Measurements from ENCODE around the gene PF4V1. TPM values are rescaled to one million over a fixed set of nuclear protein-coding genes. Genes with fewer than 3 reads are reported as not detected.

Gene PF4V1, protein sequence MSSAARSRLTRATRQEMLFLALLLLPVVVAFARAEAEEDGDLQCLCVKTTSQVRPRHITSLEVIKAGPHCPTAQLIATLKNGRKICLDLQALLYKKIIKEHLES
- 0.40 TPM in 1 of 2 replicates, not detected in the other for total RNA-seq

DNA sequence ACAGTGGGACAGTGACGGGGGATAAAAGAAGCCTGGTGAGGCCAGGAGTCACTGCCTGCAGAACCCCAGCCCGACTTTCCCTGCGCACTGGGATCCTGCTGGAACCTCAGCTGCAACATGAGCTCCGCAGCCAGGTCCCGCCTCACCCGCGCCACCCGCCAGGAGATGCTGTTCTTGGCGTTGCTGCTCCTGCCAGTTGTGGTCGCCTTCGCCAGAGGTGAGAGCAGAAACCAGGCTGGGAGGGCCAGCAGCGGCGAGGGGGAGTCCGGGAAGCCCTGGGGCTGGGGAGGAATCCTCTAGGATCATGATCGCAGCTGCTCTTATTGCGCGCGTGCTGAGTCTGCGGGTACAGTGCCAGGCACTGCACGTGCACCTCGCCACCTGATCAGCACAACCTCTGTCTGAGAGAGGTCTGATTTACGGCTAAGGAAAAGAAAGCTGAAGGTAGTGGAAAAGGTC is at the start of gene PF4V1:
Gene PF4V1 (plus strand): TSS at position 51 of the 459 bp plus-strand sequence. CDS start 67 bp downstream, at position 118.

DNA sequence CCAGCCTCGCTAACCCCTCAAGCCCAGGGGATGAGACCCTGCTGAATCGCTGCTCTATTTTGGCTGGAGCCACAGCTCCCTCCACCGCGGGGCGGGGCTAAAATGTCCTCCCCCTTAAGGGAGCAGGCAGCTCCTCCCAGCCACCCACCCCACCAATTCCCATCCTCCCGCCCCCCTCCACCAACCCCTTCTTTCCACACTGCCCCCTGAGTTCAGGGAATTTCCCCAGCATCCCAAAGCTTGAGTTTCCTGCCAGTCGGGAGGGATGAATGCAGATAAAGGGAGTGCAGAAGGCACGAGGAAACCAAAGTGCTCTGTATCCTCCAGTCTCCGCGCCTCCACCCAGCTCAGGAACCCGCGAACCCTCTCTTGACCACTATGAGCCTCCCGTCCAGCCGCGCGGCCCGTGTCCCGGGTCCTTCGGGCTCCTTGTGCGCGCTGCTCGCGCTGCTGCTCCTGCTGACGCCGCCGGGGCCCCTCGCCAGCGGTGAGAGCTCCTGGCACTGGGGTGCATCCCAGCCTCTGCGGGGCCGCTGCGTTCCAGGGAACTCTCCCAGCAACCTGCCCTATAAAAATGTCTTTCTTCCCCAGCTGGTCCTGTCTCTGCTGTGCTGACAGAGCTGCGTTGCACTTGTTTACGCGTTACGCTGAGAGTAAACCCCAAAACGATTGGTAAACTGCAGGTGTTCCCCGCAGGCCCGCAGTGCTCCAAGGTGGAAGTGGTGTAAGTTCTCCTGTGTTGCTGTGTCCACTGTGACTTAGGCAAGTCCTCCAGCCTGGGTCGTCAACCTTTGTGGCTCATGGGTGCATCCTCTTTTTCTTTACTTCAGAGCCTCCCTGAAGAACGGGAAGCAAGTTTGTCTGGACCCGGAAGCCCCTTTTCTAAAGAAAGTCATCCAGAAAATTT is 16.5 kb upstream of the PF4V1 start, which contains the start of gene CXCL6:
Gene CXCL6 (plus strand): TSS at position 306 of the 907 bp plus-strand sequence. CDS start 73 bp downstream, at position 379.

DNA sequence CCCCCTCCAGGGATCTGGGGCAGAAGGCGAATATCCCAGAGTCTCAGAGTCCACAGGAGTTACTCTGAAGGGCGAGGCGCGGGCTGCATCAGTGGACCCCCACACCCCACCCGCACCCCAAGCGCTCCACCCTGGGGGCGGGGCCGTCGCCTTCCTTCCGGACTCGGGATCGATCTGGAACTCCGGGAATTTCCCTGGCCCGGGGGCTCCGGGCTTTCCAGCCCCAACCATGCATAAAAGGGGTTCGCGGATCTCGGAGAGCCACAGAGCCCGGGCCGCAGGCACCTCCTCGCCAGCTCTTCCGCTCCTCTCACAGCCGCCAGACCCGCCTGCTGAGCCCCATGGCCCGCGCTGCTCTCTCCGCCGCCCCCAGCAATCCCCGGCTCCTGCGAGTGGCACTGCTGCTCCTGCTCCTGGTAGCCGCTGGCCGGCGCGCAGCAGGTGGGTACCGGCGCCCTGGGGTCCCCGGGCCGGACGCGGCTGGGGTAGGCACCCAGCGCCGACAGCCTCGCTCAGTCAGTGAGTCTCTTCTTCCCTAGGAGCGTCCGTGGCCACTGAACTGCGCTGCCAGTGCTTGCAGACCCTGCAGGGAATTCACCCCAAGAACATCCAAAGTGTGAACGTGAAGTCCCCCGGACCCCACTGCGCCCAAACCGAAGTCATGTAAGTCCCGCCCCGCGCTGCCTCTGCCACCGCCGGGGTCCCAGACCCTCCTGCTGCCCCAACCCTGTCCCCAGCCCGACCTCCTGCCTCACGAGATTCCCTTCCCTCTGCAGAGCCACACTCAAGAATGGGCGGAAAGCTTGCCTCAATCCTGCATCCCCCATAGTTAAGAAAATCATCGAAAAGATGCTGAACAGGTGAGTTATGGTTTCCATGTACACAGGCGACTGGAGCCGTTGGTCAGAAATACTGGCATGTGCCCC is 16.3 kb downstream of the PF4V1 start, which contains the start of gene CXCL1:
Gene CXCL1 (plus strand): TSS at position 264 of the 926 bp plus-strand sequence. CDS start 78 bp downstream, at position 342.

Other genes with a start within 250 kb of the PF4V1 start
- gene RASSF6, start 232.9 kb upstream of the PF4V1 start, total RNA-seq, result 0.13 TPM in 1 of 2 replicates, not detected in the other
- gene CXCL8, start 112.7 kb upstream of the PF4V1 start, total RNA-seq, result 2.1 and 6.2 TPM in 2 replicates
- 0.26 and 0.56 TPM in 2 replicates for gene CXCL6, start 16.6 kb upstream of the PF4V1 start, total RNA-seq
- 1.3 and 4.5 TPM in 2 replicates for gene CXCL1, start 16.1 kb downstream of the PF4V1 start, total RNA-seq
- gene PF4, start 128.7 kb downstream of the PF4V1 start, total RNA-seq, result not detected in 2 replicates
- not detected in 2 replicates for gene PPBP, start 134.9 kb downstream of the PF4V1 start, total RNA-seq
- not detected in 2 replicates for gene CXCL5, start 145.4 kb downstream of the PF4V1 start, total RNA-seq
- 0.26 TPM in 1 of 2 replicates, not detected in the other for gene CXCL3, start 185.4 kb downstream of the PF4V1 start, total RNA-seq
- 0.26 and 0.62 TPM in 2 replicates for gene CXCL2, start 245.9 kb downstream of the PF4V1 start, total RNA-seq